DND-41 (cell line): ENCODE data around the gene ANKS1B.

ENCODE experiments used
- EZH2 ChIP-seq: IDR thresholded peaks from 3 replicates; pipeline ENCODE4 v1.6.1; 2012; ENCODE audit warnings: borderline replicate concordance, low read depth, mild to moderate bottlenecking, moderate library complexity, low read length, inconsistent platforms; ENCODE audit not compliant: severe bottlenecking
- TF ChIP-seq, protein P1 (sequence below): IDR thresholded peaks from 2 replicates; pipeline ENCODE4 v1.5.1; 2012; ENCODE audit warnings: borderline replicate concordance, low read length, moderate library complexity, mild to moderate bottlenecking; ENCODE audit not compliant: poor library complexity, severe bottlenecking; ENCODE audit errors: extremely low read depth

DNA sequence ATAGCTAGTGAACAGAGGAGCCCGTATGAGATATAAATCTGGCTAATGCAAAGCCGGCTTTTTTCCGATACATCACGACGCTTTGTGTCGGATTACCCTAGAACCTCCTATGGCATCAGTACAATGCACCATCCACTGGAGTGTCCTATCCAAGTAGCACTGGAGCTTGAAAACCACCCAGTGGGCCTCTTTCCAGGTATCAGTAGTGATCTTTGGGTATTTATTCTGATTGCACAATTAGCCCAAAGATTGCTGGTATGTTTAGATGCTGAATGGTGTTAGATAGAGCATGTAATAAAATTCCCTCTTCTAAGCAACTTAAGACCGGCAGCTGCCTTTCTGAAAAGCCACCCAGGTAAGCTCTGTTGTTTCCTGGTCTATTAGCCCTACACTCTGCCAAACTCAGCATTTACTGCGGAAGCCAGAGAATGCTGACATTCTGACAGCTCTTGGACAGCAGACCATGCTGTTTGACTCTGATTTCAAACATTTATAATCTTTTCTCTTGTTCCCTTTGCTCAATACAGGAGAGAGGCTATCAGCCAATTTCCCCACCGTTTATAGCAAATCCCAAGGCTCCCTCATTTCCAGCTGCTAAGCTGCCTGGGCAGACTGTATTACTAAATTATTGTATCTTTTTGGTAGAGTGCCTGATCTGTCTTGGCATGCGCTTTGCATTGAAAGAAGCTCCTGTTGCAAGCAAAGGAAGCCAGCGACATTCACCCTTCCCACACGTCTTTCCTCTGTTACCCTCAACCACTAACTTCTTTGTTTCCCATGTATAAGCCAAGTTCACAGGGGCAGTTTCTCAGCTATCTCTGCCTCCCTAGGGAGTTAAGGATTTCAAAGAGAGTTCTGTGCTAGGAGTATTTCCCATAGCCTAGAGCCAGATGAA, 725.4 kb downstream of the ANKS1B start:
- TF ChIP-seq, protein P1, sequence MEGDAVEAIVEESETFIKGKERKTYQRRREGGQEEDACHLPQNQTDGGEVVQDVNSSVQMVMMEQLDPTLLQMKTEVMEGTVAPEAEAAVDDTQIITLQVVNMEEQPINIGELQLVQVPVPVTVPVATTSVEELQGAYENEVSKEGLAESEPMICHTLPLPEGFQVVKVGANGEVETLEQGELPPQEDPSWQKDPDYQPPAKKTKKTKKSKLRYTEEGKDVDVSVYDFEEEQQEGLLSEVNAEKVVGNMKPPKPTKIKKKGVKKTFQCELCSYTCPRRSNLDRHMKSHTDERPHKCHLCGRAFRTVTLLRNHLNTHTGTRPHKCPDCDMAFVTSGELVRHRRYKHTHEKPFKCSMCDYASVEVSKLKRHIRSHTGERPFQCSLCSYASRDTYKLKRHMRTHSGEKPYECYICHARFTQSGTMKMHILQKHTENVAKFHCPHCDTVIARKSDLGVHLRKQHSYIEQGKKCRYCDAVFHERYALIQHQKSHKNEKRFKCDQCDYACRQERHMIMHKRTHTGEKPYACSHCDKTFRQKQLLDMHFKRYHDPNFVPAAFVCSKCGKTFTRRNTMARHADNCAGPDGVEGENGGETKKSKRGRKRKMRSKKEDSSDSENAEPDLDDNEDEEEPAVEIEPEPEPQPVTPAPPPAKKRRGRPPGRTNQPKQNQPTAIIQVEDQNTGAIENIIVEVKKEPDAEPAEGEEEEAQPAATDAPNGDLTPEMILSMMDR: no peak
- TF ChIP-seq EZH2: no peak
